OCI-LY7 (cell line): ENCODE results near the gene UGT1A4. TPM values are rescaled to one million over a fixed set of nuclear protein-coding genes. Genes with fewer than 3 reads are reported as not detected.

Experiments used
- BruUV-seq: library from RNA; stranded (reverse); fragments of 400-500 nt; replicated peaks from 2 replicates; lab custom pipeline; 2021; lab: Mats Ljungman, UMichigan
- CTCF ChIA-PET: fragments of 300-600 bp; sonication (Branson Sonifier 250); formaldehyde crosslinking; loops from one replicate; lab custom pipeline; 2022; ENCODE audit warnings: antibody characterized with exemption; ENCODE audit not compliant: unreplicated experiment; lab: Charles Lee
- POLR2A ChIA-PET: fragments of 300-600 bp; sonication (Branson Sonifier 250); formaldehyde crosslinking; loops from one replicate; lab custom pipeline; 2022; ENCODE audit warnings: antibody characterized with exemption; lab: Charles Lee
- DNase-seq: peaks from one replicate; pipeline ENCODE4 v3.0.0-alpha.2; 2015; ENCODE audit warnings: low spot score
- H2AFZ ChIP-seq: fragments of 200-600 bp; sonication (generic), shearing (Covaris generic); 2 replicates; pipeline ENCODE4 v1.6.1; 2014; ENCODE audit warnings: mild to moderate bottlenecking, antibody characterized with exemption, low read length, moderate library complexity
- H3K27ac ChIP-seq: fragments of 200-600 bp; sonication (generic); 2 replicates; pipeline ENCODE4 v1.5.1; 2014; ENCODE audit warnings: mixed run types, low read depth, mild to moderate bottlenecking, moderate library complexity, low read length, inconsistent platforms; ENCODE audit not compliant: poor library complexity, severe bottlenecking
- H3K36me3 ChIP-seq: fragments of 200-600 bp; sonication (generic); 2 replicates; pipeline ENCODE4 v1.6.1; 2014; ENCODE audit warnings: mild to moderate bottlenecking, antibody characterized with exemption, low read length, moderate library complexity, mixed read lengths; ENCODE audit not compliant: insufficient read depth
- H3K4me1 ChIP-seq: fragments of 200-600 bp; sonication (generic); 2 replicates; pipeline ENCODE4 v1.5.1; 2014; ENCODE audit warnings: mild to moderate bottlenecking, low read length; ENCODE audit not compliant: insufficient read depth, poor library complexity, severe bottlenecking
- H3K4me2 ChIP-seq: fragments of 200-600 bp; sonication (generic); 2 replicates; pipeline ENCODE4 v1.6.1; 2014; ENCODE audit warnings: mild to moderate bottlenecking, low read length
- H3K4me3 ChIP-seq: fragments of 200-600 bp; sonication (generic); 2 replicates; pipeline ENCODE4 v1.5.1; 2014; ENCODE audit warnings: mild to moderate bottlenecking, low read depth, low read length; ENCODE audit not compliant: poor library complexity, severe bottlenecking
- H3K79me2 ChIP-seq: fragments of 200-600 bp; sonication (generic); 2 replicates; pipeline ENCODE4 v1.6.1; 2016; ENCODE audit warnings: low read depth, mild to moderate bottlenecking, low read length, moderate library complexity, mixed read lengths; ENCODE audit not compliant: insufficient read depth
- H3K9me2 ChIP-seq: fragments of 200-600 bp; sonication (generic); 2 replicates; pipeline ENCODE4 v1.6.1; 2016; ENCODE audit warnings: mild to moderate bottlenecking, low read length, mixed read lengths; ENCODE audit not compliant: insufficient read depth
- H3K9me3 ChIP-seq: fragments of 200-600 bp; sonication (generic); 2 replicates; pipeline ENCODE4 v1.6.1; 2014; ENCODE audit warnings: mild to moderate bottlenecking, mixed run types, low read length, mixed read lengths
- H4K20me1 ChIP-seq: fragments of 200-600 bp; sonication (generic); 2 replicates; pipeline ENCODE4 v1.6.1; 2014; ENCODE audit warnings: mild to moderate bottlenecking, antibody characterized with exemption, low read length, moderate library complexity, mixed read lengths; ENCODE audit not compliant: insufficient read depth
- CTCF ChIP-seq: fragments of 200-600 bp; sonication (generic); conservative IDR thresholded peaks from 2 replicates; pipeline ENCODE4 v1.5.1; 2014; ENCODE audit warnings: mild to moderate bottlenecking, antibody characterized with exemption, low read length, moderate library complexity, mixed read lengths
- EZH2phosphoT487 ChIP-seq: fragments of 200-600 bp; sonication (generic); IDR thresholded peaks from 2 replicates; pipeline ENCODE4 v1.6.1; 2018; ENCODE audit warnings: low read depth, borderline replicate concordance, mild to moderate bottlenecking, mixed run types, antibody characterized with exemption, low read length, moderate library complexity, mixed read lengths
- intact Hi-C: fragments of 100-400 bp; cut with micrococcal nuclease; formaldehyde crosslinking; loops from one replicate; pipeline ENCODE4 v1.10.0; 2022; ENCODE audit not compliant: unreplicated experiment
- total RNA-seq, 2 experiments: library from RNA; depleted of rRNA in 1 of 2; stranded (reverse); fragments of >200 nt in 1 of 2; shearing (Covaris generic) in 1 of 2; gene quantifications; 2 replicates each; pipeline ENCODE4 v1.2.3, GENCODE V29; 2014 to 2022

The UGT1A4 gene
- total RNA-seq, 2 experiments from 2014 or later, result not detected

DNA sequence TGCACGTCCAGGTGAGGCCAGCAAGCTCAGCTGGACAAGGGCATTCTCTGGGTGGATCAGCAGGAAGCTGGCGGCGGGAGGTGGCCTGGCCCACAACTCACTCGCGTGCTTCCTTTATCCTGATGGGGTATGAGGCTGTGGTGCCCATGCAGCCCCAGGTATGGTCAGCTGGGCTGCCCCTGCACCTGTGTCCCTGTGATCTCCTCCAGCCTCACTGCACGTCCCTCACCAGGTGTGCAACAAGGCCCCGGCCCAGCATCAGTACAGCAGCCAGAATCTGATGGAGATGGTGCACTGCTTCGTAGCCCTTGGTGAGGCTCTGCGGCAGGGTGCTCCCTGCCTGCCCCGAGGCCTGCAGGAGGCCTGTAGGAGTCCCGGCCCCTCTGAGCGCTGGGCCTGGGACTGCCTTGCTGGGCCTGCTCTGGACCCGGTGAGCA is 77.2 kb downstream of the UGT1A4 start:
- DNase-seq, result no peak
- Histone ChIP-seq H3K9me3 (no peaks in the 10 kb centered on the region), H3K4me1 (peaks cover under 1% of the 10 kb centered on the region), H4K20me1 (no peaks in the 10 kb centered on the region), H3K4me2 (no peak overlapping the region), H3K36me3 (no peaks in the 10 kb centered on the region), H3K79me2 (no peaks in the 10 kb centered on the region), H3K27ac (no peak overlapping the region), H3K4me3 (no peak overlapping the region), H2AFZ (no peak overlapping the region), H3K9me2 (no peaks in the 10 kb centered on the region)
- CTCF ChIA-PET, result no interaction called here
- intact Hi-C loops, result no loop called here
- no TSS peak for BruUV-seq
- POLR2A ChIA-PET, result interaction anchor here (0.6 kb wide), 1 partner anchor 125 kb away, joined by 3 read pairs; no protein-coding TSS in a partner anchor
- TF ChIP-seq EZH2phosphoT487 (no peak), CTCF (no peak)

- no peak overlapping the region for H3K4me2 ChIP-seq
- intact Hi-C loops, result no loop called here
- peaks cover 5% of the 10 kb centered on the region for H3K4me1 ChIP-seq
- no peaks in the 10 kb centered on the region for H3K9me2 ChIP-seq
- DNase-seq, result no peak
- H2AFZ ChIP-seq, result no peak overlapping the region
- TF ChIP-seq EZH2phosphoT487, result no peak
- TF ChIP-seq CTCF, result no peak
- H3K4me3 ChIP-seq, result no peak overlapping the region
- ChIA-PET POLR2A (interaction anchor here (0.6 kb wide), 1 partner anchor 124 kb away, joined by 3 read pairs; no protein-coding TSS in a partner anchor), CTCF (no interaction called here)
- BruUV-seq, result no TSS peak
- H4K20me1 ChIP-seq, result no peaks in the 10 kb centered on the region
- H3K79me2 ChIP-seq, result no peaks in the 10 kb centered on the region
- no peak overlapping the region for H3K27ac ChIP-seq
- H3K36me3 ChIP-seq, result no peaks in the 10 kb centered on the region
- no peaks in the 10 kb centered on the region for H3K9me3 ChIP-seq
These were observed 77.7 kb downstream of the UGT1A4 start for GRCh38 chr2:233796254-233796653.

DNA sequence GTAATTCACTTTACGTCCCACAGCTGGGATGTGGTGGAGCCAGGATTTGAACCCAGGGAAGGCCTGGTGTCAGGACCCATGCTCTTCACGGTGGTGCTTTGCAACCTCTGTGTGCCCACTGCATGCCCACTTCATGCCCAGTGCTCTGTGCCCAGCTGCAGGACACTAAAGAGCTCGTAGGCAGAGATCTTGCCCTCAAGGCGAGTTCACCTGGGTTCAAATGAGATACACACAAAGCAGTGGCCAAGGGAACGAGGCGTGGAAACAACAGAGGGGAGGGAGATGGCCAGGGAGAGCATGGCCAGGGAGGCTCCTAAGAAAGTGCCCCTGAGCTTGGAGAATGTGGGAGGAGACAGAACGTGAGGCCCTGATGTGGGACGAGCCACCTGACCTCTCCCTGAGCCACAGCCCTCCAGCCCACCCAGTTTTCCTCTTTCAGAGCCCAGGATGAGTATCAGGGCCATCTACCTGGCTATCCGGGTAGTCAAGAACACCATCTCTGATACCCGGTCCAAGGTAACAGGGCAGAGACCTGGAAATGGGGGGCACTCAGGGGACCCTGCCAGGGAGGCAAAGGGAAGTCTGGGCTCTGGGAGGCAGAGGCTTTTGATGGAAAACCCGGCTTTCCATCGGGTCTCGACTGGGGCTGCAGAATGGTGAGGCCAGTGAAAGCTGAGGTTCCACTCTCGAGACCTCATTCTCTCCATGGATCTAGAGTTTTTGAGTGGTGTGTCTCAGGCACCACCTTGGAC is 80.0 kb downstream of the UGT1A4 start:
- CTCF ChIA-PET, result interaction anchor here (0.5 kb wide), 1 partner anchor 787 kb away, joined by 3 read pairs; no protein-coding TSS in a partner anchor
- POLR2A ChIA-PET, result no interaction called here
- intact Hi-C loops, result no loop called here
- Histone ChIP-seq H3K36me3 (no peaks in the 10 kb centered on the region), H3K4me2 (no peak overlapping the region), H3K9me3 (no peaks in the 10 kb centered on the region), H3K4me1 (peaks cover 11% of the 10 kb centered on the region), H3K9me2 (no peaks in the 10 kb centered on the region), H3K27ac (no peak overlapping the region), H3K4me3 (no peak overlapping the region), H4K20me1 (no peaks in the 10 kb centered on the region), H2AFZ (no peak overlapping the region), H3K79me2 (no peaks in the 10 kb centered on the region)
- no peak for TF ChIP-seq CTCF
- TF ChIP-seq EZH2phosphoT487, result no peak
- no TSS peak for BruUV-seq
- no peak for DNase-seq
